HEK293T (cell line): ENCODE measurements around the gene DST.

Experiments used
- ARNT ChIP-seq: fragments of 450-650 bp; IDR thresholded peaks from 2 replicates; pipeline ENCODE4 v1.6.1; 2017; ENCODE audit warnings: mild to moderate bottlenecking
- BHLHE40 ChIP-seq: fragments of 450-650 bp; IDR thresholded peaks from 2 replicates; pipeline ENCODE4 v1.6.1; 2016; ENCODE audit warnings: mild to moderate bottlenecking, moderate library complexity, borderline replicate concordance
- LEF1 ChIP-seq: fragments of 450-650 bp; IDR thresholded peaks from 2 replicates; pipeline ENCODE4 v1.6.1; 2017; ENCODE audit warnings: mild to moderate bottlenecking, borderline replicate concordance
- SUZ12 ChIP-seq: fragments of 450-650 bp; IDR thresholded peaks from 2 replicates; pipeline ENCODE4 v1.6.1; 2016; ENCODE audit warnings: mild to moderate bottlenecking
- TARDBP ChIP-seq: fragments of 450-650 bp; IDR thresholded peaks from 2 replicates; pipeline ENCODE4 v1.6.1; 2016

DNA sequence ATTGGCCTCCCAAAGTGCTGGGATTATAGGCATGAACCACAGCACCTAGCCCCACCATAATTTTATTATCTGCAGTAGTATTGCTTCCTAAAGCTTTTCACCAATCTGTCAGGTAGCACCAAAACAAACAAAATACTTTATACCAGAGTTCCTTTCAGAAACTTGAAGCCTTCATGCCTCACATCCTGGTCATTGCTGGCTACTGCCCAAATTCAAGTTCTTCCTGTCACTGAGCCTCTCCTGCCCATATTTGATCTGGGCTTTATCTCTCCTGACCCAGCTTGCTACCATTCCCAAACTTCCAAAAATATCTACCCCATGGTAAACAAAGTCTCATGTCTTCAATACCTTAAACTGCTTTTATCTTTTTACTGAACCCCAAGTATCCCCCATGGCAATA lies 34.9 kb upstream of the DST start:
- TF ChIP-seq TARDBP (no peak), LEF1 (no peak), BHLHE40 (no peak), ARNT (no peak), SUZ12 (no peak)
